A204.1 (cell line): ENCODE measurements around the gene PRSS57.
"Not testable (repeated sequence)": the region's sequence is repeated elsewhere in the genome, so short reads cannot be mapped to it uniquely, and the experiment has no call there.

ENCODE experiments used
- FAIRE-seq: peaks from 2 replicates; lab custom pipeline; 2012; peaks lifted over from hg19 to GRCh38; lab: Jason Lieb, UNC

Gene PRSS57

GRCh38 chr19:666985-667573 is 28.2 kb downstream of the PRSS57 start:
- FAIRE-seq, result not testable (repeated sequence)

GRCh38 chr19:664913-665443 is 30.3 kb downstream of the PRSS57 start:
- FAIRE-seq, result no peak

DNA sequence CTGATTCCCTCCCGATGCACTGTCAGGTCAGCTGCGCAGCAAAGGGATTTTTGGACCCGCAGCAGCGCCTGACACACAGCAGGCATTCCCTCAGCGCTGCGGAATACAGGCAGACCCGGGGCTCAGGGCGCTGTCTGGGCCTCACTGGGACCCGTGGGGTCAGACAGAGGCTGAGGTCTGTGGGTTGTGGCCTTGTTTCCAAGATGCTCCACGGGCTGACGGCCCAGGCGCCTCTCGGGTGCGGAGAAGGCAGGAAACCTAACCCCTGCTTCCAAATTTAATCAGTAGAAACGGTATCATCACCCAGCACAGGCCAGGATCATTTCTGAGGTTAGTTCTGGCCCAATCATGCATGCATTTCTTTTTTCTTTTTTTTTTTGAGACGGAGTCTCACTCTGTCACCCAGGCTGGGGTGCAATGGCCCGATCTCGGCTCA is 31.6 kb downstream of the PRSS57 start:
- no peak for FAIRE-seq

DNA sequence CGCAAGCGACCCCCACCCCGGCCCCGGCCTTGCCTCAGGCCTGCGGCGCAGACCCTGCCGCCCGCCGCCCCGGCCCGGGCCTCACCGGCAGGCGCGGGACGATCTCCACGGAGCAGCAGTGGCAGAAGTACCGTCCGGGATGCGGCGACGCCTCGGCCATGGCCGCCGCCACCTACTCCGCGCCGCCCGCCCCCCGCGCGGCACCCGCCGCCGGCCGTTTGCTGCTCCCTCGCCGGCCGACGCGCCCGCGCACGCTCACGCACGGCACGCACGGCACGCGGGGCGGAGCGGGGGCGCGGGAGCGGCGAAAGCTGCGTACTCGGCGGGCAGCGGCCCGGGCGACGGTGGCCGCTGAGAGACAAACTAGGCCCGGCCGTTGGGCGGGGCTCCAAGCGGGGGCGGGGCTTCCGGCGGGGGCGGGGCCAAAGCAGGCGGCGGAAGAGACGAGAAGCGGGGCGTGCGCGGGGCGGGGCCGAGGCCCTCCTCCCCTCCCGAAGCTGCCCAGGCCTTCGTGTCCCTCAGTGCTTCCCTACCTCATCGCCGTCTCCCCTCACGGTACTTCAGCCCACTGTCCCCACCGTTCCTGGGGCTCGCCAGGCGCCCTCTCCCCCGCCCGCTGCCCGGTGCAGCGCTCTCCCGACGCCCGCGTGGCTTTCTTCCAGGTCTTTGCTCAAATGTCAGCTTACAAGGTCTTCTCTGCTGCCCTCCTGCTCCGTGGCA is 32.1 kb downstream of the PRSS57 start, which contains the start of gene RNF126:
TSS of gene RNF126 (minus strand) at position 253 of the 720 bp plus-strand sequence. CDS start at position 160, 93 bp downstream.
- FAIRE-seq, result no peak

- no peak for FAIRE-seq
Measured at GRCh38 chr19:662207-662961, 32.9 kb downstream of the PRSS57 start.

DNA sequence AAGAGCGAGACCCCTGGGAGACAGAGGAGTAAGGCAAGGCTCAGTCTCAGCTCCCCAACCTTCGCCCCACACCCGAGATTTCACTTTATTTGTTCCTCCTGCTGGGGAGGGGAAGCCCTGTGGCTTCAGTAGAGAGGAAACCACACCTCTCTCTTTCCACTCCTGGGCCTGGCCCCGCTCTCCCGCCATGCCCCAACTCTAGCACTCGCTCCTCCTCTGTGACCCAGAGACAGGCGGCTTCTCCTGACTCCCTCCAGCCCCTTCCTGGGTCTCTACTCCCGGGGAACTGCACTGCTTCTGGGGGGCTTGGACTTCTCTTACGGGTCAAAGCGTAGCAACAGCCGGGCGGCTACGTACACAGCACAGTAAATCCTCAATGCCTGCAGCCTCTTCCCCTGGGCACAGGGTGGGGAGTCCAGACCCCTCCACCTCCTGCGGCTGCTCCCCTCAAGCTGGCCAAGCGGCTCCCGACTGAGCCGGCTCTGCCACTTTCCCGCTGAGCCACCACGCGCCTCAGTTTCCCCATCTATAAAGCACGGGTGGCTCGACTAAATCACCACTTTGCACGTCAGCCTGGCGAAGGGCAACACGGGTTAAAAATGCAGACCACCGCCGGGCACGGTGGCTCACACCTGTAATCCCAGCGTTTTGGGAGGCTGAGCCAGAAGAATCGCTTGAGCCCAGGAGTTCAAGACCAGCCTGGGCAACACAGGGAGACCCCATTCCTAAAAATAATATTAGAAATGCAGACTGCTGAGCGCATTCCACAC is 33.6 kb downstream of the PRSS57 start:
- FAIRE-seq, result no peak

- FAIRE-seq, result no peak
Measured at GRCh38 chr19:660793-661426, 34.3 kb downstream of the PRSS57 start.

DNA sequence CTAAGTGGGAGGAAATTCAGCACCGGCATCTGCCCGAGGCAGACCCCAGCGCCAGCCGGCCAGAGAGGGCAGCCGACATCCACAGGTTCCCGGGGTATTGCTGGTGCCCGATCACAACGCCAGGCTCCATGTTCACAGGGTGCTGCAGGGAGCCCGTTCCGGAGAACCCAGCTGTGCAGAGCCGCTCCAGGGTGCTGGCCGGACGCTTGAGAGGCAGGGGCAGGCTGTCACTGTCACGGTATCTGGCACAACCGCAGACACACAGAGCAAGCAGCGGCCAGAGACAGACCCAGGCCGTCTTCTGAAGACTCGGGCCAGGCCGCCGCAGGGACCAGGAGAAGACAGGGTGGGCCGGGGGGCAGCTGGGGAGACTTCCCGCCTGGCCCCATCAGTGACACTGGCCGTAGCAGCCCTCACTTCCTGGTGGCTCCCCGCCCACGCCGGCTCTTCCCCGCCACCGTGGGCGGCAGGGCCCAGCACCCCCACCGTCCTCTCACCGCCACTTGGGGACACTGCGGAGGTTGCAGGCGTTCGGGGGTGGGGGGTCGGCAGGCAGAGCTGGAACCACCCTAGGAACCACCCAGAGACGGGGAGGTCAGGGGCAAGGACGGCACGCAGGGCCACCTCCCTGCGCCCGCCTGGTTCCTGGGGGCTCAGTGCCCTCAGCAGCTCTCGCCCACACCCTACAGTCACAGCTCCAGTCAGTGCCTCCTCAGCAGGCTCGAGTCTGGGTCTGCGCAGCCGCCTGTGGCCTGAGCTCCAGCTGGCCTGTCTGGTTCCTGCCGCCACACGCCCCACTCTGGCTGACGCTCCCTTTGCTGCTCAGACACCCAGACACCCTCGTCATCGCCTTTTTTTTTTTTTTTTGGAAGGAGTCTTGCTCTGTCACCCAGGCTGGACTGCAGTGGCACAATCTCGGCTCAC is 36.1 kb downstream of the PRSS57 start:
- no peak for FAIRE-seq

- no peak for FAIRE-seq
Measured at GRCh38 chr19:658059-658839, 37.0 kb downstream of the PRSS57 start.

GRCh38 chr19:657611-658010 is 37.6 kb downstream of the PRSS57 start:
- no peak for FAIRE-seq

DNA sequence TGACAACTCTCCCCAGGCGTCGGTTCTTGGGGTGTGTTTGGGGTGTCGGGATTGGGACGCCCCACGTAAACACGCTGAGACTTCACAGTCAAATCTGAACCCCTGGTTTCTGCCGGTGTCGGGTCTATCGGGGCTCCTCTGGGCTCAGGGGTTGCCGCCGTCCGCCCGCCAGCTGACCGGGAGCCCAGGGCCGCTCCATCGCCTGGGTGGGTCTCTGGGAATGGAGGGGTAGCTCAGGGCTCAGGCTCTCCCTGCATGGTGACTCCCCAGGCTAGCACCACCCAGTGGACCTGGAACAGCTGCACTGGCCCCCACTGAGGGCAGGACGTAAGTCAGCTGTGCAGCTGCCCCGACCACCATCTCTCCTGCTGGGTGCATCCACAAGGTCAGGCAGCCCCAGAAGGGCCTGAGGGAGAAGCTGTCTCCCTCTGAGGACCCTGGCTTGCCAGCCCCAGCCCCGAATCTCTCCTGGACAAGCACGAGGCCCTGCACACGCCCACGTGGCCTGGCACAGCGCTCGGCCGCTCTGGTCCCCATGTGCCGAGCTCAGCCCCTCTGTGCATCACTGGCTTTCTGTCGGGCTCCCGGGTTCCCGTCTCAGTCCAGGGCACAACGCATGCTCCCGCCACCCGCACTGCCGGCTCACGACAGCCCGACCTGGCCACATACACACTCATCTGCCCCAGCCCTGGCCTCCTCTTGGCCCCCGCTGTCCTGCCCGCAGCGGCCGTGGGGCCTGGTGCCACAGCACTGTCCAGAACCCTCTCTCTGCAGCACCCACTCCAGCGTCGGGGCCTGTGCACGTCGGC is 38.3 kb downstream of the PRSS57 start:
- no peak for FAIRE-seq

GRCh38 chr19:655691-656090 is 39.6 kb downstream of the PRSS57 start:
- no peak for FAIRE-seq

DNA sequence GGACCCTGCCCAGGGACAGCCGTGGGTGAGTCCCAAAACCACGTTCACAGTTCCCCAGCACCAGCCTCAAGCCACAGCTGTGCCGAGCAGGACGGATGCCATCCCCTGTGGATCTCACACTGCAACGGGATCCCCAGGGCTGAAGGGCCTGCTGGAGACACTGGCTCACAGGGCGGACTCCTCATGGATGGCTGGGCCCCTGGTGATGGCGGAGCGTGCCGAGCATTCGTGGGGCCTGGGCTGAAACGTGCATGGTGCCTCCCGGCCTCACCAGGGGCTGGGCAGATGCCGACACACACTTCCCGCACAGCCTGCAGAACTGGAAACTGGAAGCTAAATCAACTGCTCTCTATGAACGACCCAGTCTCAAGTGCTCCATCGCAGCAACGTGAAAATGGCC is 41.8 kb downstream of the PRSS57 start:
- FAIRE-seq, result no peak

DNA sequence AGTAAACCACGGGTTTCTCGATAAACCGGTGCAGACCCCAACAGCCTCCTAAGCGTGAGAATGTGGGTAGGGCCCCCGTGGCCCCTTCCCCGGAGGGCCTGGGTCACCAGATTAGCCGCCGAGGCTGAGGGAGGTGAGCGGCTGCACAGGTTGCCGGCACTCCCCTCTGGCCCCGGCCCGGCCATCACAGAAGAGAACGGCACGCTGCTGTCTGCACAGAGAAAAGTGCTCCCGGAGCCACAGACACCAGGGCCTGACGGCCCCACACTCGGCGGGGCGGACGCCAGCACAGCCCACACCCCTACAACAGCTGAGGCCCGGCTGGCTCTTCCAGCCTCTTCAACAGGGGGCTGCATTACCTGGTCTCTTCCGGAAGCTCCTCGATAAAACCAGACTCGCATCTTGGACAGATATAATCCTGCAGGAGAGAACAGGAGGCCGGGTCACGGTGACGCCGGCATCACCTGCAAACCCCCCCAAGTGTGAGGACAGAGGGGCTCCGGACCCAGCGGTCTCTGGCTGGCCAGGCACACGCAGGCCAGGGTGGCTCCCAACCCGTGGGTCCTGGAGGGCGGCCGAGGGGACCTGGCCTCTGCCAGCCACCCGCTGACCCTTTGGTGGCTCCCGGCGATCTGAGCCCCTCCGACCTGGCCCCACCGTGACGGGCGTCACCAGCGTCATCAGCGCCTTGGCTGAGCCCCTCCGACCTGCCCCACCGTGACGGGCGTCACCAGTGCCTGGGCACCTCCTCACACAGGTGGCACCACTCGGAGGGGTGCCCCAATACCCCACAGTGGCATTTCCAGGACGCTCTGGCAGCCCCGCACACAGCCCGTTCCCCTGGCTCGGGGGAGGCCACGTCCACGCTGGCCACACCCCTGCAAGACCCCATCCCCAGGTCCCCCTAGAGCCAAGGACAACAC is 42.5 kb downstream of the PRSS57 start:
- FAIRE-seq, result no peak

DNA sequence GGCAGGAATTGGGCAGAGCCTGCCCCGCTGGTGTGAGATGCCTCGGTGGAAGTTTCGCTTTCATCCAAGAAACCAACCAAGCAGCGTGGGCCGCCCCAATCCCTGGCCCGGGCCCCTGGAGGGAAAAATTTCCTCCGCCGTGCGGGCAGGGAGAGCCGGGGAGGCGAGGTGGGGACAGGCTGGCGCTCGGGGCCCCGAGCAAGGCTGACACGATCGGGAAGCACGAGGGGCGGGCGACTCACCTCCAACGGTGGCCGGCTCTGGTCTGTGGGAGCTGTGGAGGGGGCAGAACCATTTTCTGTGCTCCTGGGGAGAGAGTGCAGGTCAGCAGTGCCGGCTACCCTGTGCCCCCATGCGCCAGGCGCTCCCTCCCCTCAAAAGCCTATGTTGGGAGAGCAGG is 43.3 kb downstream of the PRSS57 start:
- FAIRE-seq, result no peak

DNA sequence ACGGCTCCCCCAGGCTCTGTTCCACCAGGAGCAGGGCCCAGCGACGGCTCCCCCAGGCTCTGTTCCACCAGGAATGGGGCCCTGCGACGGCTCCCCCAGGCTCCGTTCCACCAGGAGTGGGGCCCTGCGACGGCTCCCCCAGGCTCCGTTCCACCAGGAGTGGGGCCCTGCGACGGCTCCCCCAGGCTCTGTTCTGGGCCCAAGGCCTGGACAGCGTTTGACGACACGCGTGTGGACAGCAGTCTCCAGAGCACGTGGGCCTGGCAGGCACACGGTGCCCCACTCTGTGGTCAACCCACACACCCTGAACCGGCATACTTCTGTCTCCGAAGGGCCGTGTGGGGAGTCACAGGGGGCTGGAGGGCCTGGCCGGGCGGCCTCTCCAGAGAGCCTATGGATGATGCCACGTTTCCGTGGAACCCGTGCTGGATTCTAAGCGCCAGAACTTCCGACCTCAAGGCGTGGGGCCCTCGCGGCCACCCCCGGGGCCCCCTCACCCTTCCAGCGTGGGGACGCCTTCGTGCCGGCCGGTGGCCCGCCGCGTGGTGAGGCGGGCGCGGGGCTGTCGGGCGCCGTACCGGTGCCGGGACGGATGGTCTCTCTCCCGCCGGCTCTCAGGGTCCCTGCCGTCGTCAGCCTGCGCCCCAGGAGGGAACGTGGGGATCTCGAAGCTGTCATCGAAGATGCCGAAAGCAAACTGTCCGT is 44.0 kb downstream of the PRSS57 start:
- FAIRE-seq, result no peak

DNA sequence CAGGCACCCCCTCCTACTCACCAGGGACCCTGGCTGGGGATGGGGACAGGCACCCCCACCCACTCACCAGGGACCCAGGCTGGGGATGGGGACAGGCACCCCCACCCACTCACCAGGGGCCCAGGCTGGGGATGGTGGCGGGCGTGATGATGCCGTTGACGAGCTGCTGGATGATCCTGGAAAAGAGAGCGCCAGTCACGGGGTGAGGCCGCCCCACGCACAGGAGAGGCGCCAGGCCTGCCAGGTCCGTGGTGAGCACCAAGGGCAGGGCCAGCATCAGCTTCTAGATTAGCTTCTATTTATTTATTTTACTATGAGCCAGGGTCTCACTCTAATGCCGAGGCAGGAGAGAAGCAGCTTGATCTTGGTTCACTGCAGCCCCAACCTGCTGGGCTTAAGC is 45.1 kb downstream of the PRSS57 start:
- FAIRE-seq, result no peak
